Measurements from ENCODE around the gene RYR1. TPM values are rescaled to one million over a fixed set of nuclear protein-coding genes. Genes with fewer than 3 reads are reported as not detected.
"Not testable (repeated sequence)": the region's sequence is repeated elsewhere in the genome, so short reads cannot be mapped to it uniquely, and the experiment has no call there.

The RYR1 gene
- total RNA-seq, 1 experiment from 2014 or later, result 19.1 TPM

- Histone ChIP-seq H3K4me3 (no peak overlapping the region), H3K27ac (no peak overlapping the region), H3K27me3 (no peaks in the 10 kb centered on the region), H3K4me1 (no peaks in the 10 kb centered on the region), H3K9me3 (replicated peaks) (no peaks in the 10 kb centered on the region), H3K36me3 (peaks cover 53% of the 10 kb centered on the region)
- no peak for DNase-seq
Observed at GRCh38 chr19:38559428-38560401, 126.2 kb downstream of the RYR1 start.

- Histone ChIP-seq H3K9me3 (replicated peaks) (no peaks in the 10 kb centered on the region), H3K27me3 (no peaks in the 10 kb centered on the region), H3K4me1 (no peaks in the 10 kb centered on the region), H3K36me3 (peaks cover 46% of the 10 kb centered on the region), H3K27ac (no peak overlapping the region), H3K4me3 (no peak overlapping the region)
- no peak for DNase-seq
Observed at GRCh38 chr19:38561053-38561606, 127.6 kb downstream of the RYR1 start.

- Histone ChIP-seq H3K4me1 (no peaks in the 10 kb centered on the region), H3K4me3 (no peak overlapping the region), H3K9me3 (replicated peaks) (no peaks in the 10 kb centered on the region), H3K36me3 (peaks cover 41% of the 10 kb centered on the region), H3K27me3 (no peaks in the 10 kb centered on the region), H3K27ac (no peak overlapping the region)
- no peak for DNase-seq
Observed at GRCh38 chr19:38561658-38562057, 128.2 kb downstream of the RYR1 start.

GRCh38 chr19:38562096-38562495, 128.6 kb downstream of the RYR1 start:
- H3K9me3 ChIP-seq (replicated peaks), result no peaks in the 10 kb centered on the region
- H3K36me3 ChIP-seq, result peaks cover 40% of the 10 kb centered on the region
- H3K27me3 ChIP-seq, result no peaks in the 10 kb centered on the region
- H3K27ac ChIP-seq, result no peak overlapping the region
- no peak for DNase-seq
- no peaks in the 10 kb centered on the region for H3K4me1 ChIP-seq
- no peak overlapping the region for H3K4me3 ChIP-seq

GRCh38 chr19:38563475-38563874, 130.0 kb downstream of the RYR1 start:
- Histone ChIP-seq H3K9me3 (replicated peaks) (no peaks in the 10 kb centered on the region), H3K27me3 (no peaks in the 10 kb centered on the region), H3K4me3 (no peak overlapping the region), H3K27ac (no peak overlapping the region), H3K4me1 (no peaks in the 10 kb centered on the region), H3K36me3 (peaks cover 38% of the 10 kb centered on the region)
- DNase-seq, result no peak

GRCh38 chr19:38564981-38565690, 131.6 kb downstream of the RYR1 start:
- Histone ChIP-seq H3K9me3 (replicated peaks) (no peaks in the 10 kb centered on the region), H3K4me3 (no peak overlapping the region), H3K36me3 (peaks cover 36% of the 10 kb centered on the region), H3K4me1 (no peaks in the 10 kb centered on the region), H3K27me3 (no peaks in the 10 kb centered on the region), H3K27ac (no peak overlapping the region)
- DNase-seq, result no peak

GRCh38 chr19:38565691-38566105, 132.2 kb downstream of the RYR1 start:
- Histone ChIP-seq H3K27me3 (no peaks in the 10 kb centered on the region), H3K4me3 (no peak overlapping the region), H3K27ac (no peak overlapping the region), H3K4me1 (no peaks in the 10 kb centered on the region), H3K36me3 (peaks cover 36% of the 10 kb centered on the region), H3K9me3 (replicated peaks) (no peaks in the 10 kb centered on the region)
- no peak for DNase-seq

GRCh38 chr19:38569368-38569983, 136.0 kb downstream of the RYR1 start:
- Histone ChIP-seq H3K36me3 (peaks cover 12% of the 10 kb centered on the region), H3K9me3 (replicated peaks) (no peaks in the 10 kb centered on the region), H3K27ac (no peak overlapping the region), H3K4me3 (no peak overlapping the region), H3K27me3 (no peaks in the 10 kb centered on the region), H3K4me1 (no peaks in the 10 kb centered on the region)
- DNase-seq, result no peak

GRCh38 chr19:38571682-38572081, 138.2 kb downstream of the RYR1 start:
- Histone ChIP-seq H3K9me3 (replicated peaks) (no peaks in the 10 kb centered on the region), H3K4me3 (no peak overlapping the region), H3K27me3 (no peaks in the 10 kb centered on the region), H3K36me3 (peaks cover 17% of the 10 kb centered on the region), H3K4me1 (no peaks in the 10 kb centered on the region), H3K27ac (no peak overlapping the region)
- DNase-seq, result no peak

- Histone ChIP-seq H3K4me1 (no peaks in the 10 kb centered on the region), H3K27ac (no peak overlapping the region), H3K27me3 (no peaks in the 10 kb centered on the region), H3K4me3 (no peak overlapping the region), H3K9me3 (replicated peaks) (no peaks in the 10 kb centered on the region), H3K36me3 (peaks cover 26% of the 10 kb centered on the region)
- DNase-seq, result no peak
Observed at GRCh38 chr19:38577826-38578225, 144.3 kb downstream of the RYR1 start.

GRCh38 chr19:38579304-38579703, 145.8 kb downstream of the RYR1 start:
- H3K4me1 ChIP-seq; H3K27ac ChIP-seq; H3K4me3 ChIP-seq; H3K27me3 ChIP-seq; DNase-seq; H3K9me3 ChIP-seq (replicated peaks): not testable (repeated sequence)
- peaks cover 27% of the 10 kb centered on the region for H3K36me3 ChIP-seq

GRCh38 chr19:38580080-38580479, 146.6 kb downstream of the RYR1 start:
- peaks cover 31% of the 10 kb centered on the region for H3K36me3 ChIP-seq
- H3K4me3 ChIP-seq, result no peak overlapping the region
- DNase-seq, result no peak
- no peaks in the 10 kb centered on the region for H3K4me1 ChIP-seq
- H3K27me3 ChIP-seq, result no peaks in the 10 kb centered on the region
- no peak overlapping the region for H3K27ac ChIP-seq
- H3K9me3 ChIP-seq (replicated peaks), result no peaks in the 10 kb centered on the region

- no peak for DNase-seq
- Histone ChIP-seq H3K27ac (no peak overlapping the region), H3K36me3 (peaks cover 42% of the 10 kb centered on the region), H3K4me3 (no peak overlapping the region), H3K4me1 (no peaks in the 10 kb centered on the region), H3K27me3 (no peaks in the 10 kb centered on the region), H3K9me3 (replicated peaks) (no peaks in the 10 kb centered on the region)
Observed at GRCh38 chr19:38583219-38583984, 149.9 kb downstream of the RYR1 start.

- Histone ChIP-seq H3K4me3 (no peak overlapping the region), H3K9me3 (replicated peaks) (no peaks in the 10 kb centered on the region), H3K27me3 (no peaks in the 10 kb centered on the region), H3K4me1 (no peaks in the 10 kb centered on the region), H3K27ac (no peak overlapping the region), H3K36me3 (peaks cover 37% of the 10 kb centered on the region)
- no peak for DNase-seq
Observed at GRCh38 chr19:38583985-38584305, 150.5 kb downstream of the RYR1 start.
